ENCODE results near the gene RAB6B. TPM values are rescaled to one million over a fixed set of nuclear protein-coding genes. Genes with fewer than 3 reads are reported as not detected.

The RAB6B gene
- total RNA-seq, 1 experiment from 2014 or later: 14.1 TPM

GRCh38 chr3:133827684-133828083, 68.0 kb downstream of the RAB6B start:
- no peak for ATAC-seq
- no peak overlapping the region for H3K4me3 ChIP-seq (replicated peaks in 1 of 2; ENCODE audit: low read depth in 1 of 2, low read length in 2 of 2)
- H2AFZ ChIP-seq (ENCODE audit: low read depth, low read length, poor library complexity, severe bottlenecking): no peak overlapping the region
- no TSS peak for BruUV-seq (replicated peaks)
- peaks cover 4 to 10% of the 10 kb centered on the region in 2 experiments; a peak in 3 of 4 replicates for H3K36me3 ChIP-seq (ENCODE audit: control insufficient read depth in 1 of 2, insufficient read depth in 2 of 2, low read length in 2 of 2)
- no peak overlapping the region for H3K9ac ChIP-seq (ENCODE audit: low read length)
- H3K27ac ChIP-seq (ENCODE audit: low read depth, low read length): no peak overlapping the region
- no peaks in the 10 kb centered on the region for H3K27me3 ChIP-seq (ENCODE audit: insufficient read depth, low read length)
- CTCF ChIA-PET: no interaction called here
- H4K20me1 ChIP-seq (ENCODE audit: insufficient read depth): no peaks in the 10 kb centered on the region
- POLR2A ChIA-PET: no interaction called here
- RAD21 ChIA-PET (ENCODE audit: low non-redundant PET in 1 of 2, low total read pairs in 2 of 2, uncharacterized antibody in 2 of 2, unreplicated experiment in 2 of 2): no interaction called here
- TF ChIP-seq SIN3A (IDR thresholded peaks at IDR 0.05; ENCODE audit: low read depth) (no peak), FOSL1 (IDR thresholded peaks at IDR 0.05; ENCODE audit: low read depth) (no peak), POLR2AphosphoS5 (IDR thresholded peaks at IDR 0.05; ENCODE audit: low read depth, low read length) (no peak), SP1 (IDR thresholded peaks at IDR 0.05; ENCODE audit: low read depth) (no peak), EGR1 (IDR thresholded peaks at IDR 0.05; ENCODE audit: low read depth) (no peak), SRF (IDR thresholded peaks at IDR 0.05; ENCODE audit: low read depth) (no peak), ZBTB33 (IDR thresholded peaks at IDR 0.05; ENCODE audit: extremely low read depth, insufficient replicate concordance, low read length) (no peak), EZH2phosphoT487 (IDR thresholded peaks at IDR 0.05; ENCODE audit: borderline replicate concordance) (no peak), ZNF274 (IDR thresholded peaks at IDR 0.05; ENCODE audit: low read depth, low read length) (no peak), ZFX (IDR thresholded peaks at IDR 0.05) (no peak), JUND (IDR thresholded peaks at IDR 0.05) (no peak), EZH2 (IDR thresholded peaks at IDR 0.05) (no peak), TCF7L2 (IDR thresholded peaks at IDR 0.05; ENCODE audit: borderline replicate concordance, extremely low read depth, insufficient read depth, insufficient read length) (no peak)
- intact Hi-C loops (cut with micrococcal nuclease): no loop called here
- H3K9me2 ChIP-seq (ENCODE audit: insufficient read depth): no peaks in the 10 kb centered on the region
- H3K4me2 ChIP-seq (ENCODE audit: low read length): no peak overlapping the region
- H3K4me1 ChIP-seq (ENCODE audit: control insufficient read depth in 1 of 2, insufficient read depth in 2 of 2, low read length in 2 of 2): no peaks in the 10 kb centered on the region
- H3K79me2 ChIP-seq (ENCODE audit: insufficient read depth, low read length): no peaks in the 10 kb centered on the region
- no peak for DNase-seq (ENCODE audit: low read depth, low spot score)
- no peaks in the 10 kb centered on the region for H3K9me3 ChIP-seq (ENCODE audit: control insufficient read depth in 1 of 2, insufficient read depth in 1 of 2, low read depth in 1 of 2, low read length in 2 of 2)

Measured in HCT116 (cell line).